ENCODE measurements around the gene MYADML2. TPM values are rescaled to one million over a fixed set of nuclear protein-coding genes. Genes with fewer than 3 reads are reported as not detected.
A peak's percentile ranks its signal among the peaks of the same experiment; 100 is the strongest.

MYADML2 gene
- total RNA-seq, 2 donors from 2014 or later = 0.50 TPM; not detected in 1

DNA sequence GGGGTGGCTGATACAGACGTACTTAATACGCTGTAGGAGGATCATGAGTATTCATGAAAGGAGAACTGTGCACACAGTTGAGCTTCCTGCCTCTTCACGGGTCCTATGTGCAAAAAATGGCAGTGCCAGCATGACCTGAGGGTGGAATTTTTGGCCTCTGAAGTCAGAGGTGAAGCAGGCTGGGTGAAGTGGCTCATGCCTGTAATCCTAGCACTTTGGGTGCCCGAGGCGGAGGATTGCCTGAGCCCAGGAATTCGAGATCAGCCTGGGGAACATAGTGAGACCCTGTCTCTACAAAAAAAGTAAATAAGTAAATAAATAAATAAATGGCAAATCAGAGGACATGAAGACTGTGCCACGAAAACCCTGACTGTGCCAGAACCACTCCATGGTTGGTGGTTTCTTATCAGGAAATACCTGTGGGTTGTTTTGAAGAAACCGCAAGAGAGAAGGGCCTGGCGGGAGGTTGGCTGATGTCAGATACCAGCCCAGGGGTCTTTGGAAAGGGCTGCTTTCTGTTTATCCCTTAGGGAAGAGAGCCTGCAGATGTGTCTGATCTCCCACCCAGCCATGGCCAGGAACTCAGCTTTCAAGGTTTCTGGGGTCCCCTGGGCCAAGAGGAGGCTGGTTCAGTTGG lies 33.8 kb upstream of the MYADML2 start:
- DNase-seq (no peak), ATAC-seq (no peak)
- intact Hi-C loops (cut with DNase I) = no loop called here

DNA sequence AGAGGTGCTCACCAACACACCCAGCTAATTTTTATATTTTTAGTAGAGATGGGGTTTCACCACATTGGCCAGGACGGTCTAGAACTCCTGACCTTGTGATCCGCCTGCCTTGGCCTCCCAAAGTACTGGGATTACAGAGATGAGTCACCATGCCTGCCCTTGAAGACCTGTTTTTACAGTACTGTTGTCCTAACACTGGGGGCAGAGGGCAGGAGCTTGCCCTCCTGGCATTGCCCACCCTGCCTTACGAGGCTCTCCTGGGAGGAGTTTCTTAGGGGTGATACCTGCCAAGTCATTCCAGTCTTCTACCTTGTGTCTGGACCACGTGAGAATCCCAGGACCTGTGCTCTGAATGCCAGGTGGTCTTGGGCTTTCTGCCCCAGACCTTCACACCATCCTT lies 33.1 kb upstream of the MYADML2 start:
- intact Hi-C loops (cut with DNase I) = no loop called here
- ATAC-seq (no peak), DNase-seq (no peak)

DNA sequence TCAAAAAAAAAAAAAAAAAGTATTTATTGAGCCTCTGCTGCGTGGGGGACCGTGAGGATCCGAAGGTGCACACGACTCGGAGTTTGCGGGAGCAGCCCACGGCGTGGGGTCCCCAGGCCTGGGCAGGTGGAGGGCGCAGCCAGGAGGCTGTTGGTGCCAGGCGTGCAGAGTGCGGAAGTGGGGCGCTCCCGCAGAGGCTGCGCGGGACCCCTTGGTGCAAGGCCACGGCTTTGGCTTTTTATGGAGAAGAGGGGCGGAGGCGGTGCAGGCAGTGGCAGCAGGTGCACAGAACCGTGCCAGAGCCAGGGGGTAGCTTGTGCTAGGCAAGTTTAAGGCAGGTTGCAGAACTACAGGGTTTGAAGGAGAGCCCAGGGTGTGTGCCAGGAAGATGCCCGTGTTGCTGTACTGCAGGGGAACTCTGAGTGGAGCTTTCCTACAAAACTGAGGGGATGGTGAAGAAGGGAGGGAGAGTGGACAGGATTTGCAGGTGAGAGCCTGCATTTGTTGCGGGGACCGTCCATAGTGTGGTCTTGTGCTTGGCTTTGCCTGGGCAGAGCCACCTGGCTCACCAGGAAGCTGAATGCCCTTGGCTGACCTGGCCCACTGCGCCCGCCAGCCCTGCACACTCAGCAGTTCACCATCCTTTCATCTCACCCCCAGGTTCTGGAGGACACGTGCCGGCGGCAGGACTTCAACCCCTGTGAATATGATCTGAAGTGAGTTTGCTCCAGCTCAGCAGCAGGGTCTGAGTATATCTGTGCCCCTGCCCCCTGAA lies 31.7 kb upstream of the MYADML2 start:
- ATAC-seq = no peak
- no peak for DNase-seq
- intact Hi-C loops (cut with DNase I) = no loop called here

DNA sequence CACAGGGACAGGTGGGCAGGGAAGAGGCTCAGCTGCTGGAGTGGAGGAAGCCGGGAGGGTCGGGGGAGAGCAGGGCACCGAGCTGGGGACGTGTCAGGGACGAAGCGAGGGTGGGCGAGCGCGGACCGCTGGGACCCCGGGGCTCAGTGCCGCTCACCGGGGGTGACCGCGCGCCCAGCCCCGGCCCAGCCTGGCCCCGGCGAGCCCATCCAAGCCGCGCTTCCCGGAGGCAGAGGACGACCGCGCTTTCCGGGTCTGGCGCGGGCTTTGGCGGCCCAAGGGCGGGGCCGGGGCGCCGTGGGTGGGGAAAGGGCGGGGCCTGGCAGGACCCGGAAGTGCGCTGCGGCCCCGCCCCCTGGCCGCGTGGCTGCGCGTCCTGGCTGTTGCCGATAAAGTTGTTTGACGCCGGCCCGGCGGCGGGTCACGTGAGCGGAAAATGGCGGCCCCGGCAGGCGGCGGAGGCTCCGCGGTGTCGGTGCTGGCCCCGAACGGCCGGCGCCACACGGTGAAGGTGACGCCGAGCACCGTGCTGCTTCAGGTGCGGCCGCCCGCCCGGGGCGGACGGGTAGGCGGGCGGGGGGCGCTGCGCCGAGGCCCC lies 30.3 kb upstream of the MYADML2 start, which contains the start of gene ASPSCR1:
Gene ASPSCR1, plus strand, starts transcription at position 419 of the 598 bp plus-strand sequence. Its CDS starts 18 bp downstream, at position 437.
- DNase-seq (peak; percentile 94), ATAC-seq (peak; percentile 99)
- intact Hi-C loops (cut with DNase I) = no loop called here

DNA sequence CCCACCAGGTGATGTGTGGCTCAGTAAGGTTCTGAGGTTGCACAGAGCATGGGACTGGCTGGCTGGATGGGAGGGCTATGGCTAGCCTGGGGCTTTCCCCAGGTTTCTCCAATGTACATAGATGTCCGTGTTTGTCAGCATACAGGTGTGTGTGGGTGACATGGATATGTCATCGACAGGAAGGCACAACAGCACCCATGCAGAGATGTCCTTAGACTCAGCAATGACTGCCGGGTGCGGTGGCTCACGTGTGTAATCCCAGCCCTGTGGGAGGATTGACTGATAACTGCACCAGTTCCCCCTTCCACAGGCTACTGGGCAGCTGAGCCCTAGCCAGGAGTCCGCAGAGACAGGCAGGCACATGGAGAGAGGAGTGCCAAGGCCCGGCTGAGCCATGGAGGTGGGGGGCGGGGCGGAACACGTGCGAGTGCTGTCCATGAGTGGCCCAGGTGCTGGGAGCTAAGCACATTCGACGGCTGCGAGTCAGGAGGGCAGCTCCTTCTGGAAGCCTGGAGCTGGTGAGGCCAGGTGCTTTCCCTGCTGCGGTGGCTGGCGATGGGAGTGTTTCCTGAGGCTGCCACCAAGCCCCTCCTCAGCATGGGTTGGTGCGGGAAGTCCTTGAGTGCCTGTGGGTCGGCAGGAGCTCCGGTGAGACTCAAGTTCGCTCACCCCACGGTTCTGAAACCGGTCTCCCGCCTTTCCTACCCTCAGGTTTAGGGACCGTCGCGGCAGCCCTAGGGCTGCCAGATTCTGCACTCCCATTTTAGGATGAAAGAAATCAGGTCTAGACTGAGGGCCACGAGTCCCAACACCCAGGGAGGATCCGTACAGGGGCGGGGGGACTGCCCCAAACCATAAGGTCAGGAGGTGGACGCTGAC lies 29.5 kb upstream of the MYADML2 start:
- ATAC-seq (peak in 1 of 2 donors; percentile 8), DNase-seq (no peak)
- intact Hi-C loops (cut with DNase I) = no loop called here

DNA sequence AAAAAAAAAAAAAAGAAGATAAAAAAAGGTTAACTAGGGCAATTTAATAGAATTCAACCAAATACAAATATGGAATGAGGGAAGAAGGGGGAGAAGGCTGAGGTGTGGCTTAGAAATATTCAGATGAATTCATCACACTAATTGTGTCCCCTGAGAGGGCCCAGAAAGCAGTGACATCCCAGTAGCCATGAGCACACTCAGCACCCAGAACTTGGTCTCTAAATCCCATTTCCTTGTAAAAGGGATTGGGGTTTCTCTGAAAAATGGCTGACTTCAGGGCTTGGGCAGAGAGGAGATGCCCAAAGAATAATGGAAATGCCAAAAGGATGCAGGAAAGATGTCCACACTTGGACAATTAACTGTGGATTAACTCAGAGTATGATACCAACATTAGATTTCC lies 26.4 kb upstream of the MYADML2 start:
- ATAC-seq = no peak
- intact Hi-C loops (cut with DNase I) = no loop called here
- no peak for DNase-seq

DNA sequence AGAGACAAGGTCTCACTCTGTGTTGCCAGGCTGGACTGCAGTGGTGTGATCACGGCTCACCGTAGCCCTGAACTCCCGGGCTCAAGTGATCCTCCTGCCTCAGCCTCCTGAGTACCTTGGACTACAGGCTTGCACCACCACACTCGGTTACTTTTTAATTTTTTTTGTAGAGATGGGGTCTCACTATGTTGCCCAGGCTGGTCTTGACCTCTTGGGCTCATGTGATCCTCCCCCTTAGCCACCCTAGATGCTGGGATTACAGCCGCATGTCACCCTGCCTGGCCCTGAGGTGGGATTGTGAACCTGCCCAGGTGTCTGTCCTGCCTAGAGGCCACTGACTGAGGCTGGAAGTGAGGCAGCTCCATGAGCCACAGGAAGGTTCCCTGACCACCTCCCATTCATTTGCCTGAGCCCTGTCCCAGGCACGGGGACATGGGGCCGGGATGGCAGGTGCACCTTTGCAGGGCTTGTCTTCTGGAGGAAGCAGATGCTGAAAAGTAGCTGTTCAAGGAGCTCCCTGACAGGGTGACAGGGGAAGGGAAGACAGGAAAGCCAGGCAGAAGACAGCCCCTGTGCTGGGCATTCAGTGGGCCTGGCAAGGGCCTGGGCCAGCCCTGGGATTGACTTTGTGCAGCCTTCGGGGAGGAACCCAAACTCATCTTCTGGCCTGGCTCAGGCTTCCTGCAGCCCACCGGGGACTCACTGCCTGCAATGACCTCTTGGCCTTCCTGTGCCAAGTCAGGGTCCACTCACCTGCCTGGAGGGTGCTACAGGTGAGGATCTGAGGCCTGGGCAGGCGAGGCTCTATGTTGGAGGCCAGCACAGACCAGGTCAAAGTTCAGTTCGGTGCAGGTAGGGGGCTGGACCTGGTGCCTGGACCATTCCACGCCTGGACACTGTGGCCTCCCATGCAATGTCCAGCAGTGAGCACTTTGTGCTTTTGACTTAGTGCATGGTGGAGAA lies 22.1 kb upstream of the MYADML2 start:
- DNase-seq (no peak), ATAC-seq (no peak)
- intact Hi-C loops (cut with DNase I) = loop anchor here in 1 of 2 donors (10.0 kb wide), 1 partner anchor 186 kb away; no protein-coding TSS in a partner anchor

DNA sequence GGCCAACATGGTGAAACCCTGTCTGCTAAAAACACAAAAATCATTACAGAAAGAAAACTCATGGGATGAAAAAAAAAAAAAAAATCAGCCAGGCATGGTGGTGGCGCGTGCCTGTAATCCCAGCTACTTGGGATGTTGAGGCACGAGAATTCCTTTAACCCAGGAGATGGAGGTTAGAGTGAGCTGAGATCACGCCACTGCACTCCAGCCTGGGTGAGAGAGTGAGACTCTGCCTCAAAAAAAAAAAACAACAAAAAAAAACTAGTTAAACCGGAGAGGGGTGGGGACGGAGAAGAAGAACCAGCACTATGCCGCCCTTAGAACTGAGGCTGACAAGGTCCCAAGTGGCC lies 21.3 kb upstream of the MYADML2 start:
- no peak for DNase-seq
- ATAC-seq = no peak

DNA sequence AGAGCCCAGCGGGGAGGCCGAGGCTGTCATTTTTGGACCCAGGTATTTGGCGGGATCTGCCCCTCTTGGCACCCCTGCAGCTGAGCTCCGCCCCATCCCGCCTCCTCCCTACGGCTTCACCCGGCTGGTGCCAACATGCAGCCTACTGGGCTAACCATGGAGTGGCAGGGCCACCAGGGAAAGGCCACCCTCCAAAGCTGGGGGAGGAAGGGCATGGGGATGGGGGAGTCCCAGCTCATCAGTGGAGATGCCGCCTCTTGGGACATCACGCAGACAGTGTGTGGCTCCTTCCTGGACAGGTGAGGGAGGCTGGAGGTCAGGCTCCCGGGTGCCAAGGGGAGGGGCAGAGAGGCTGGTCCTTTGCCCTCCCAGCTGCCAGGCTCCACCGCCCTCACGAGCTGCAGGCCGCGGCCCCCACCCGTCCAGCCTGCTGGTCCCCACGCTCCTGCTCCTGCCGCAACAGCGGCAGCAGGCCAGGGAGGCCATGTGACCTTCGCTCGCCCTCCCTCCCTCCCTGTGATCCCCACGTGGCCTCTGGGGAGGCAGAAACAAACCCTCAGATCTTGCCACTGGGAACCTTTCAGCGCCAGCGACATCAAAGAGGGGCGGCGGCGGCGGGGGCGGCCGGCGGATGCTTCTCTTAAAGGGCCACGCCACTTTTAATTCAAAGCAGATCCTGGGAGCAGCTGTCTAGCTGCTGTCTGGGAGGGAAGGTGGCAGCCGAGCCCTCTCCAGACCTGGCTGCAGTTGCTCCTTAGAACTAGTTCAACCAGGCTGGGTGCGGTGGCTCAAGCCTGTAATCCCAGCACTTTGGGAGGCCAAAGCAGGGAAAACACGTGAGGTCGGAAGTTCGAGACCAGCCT lies 20.7 kb upstream of the MYADML2 start:
- peak; percentile 77 for DNase-seq
- peak; percentile 83 to 85 for ATAC-seq
- intact Hi-C loops (cut with DNase I) = loop anchor here in 1 of 2 donors (10.0 kb wide), 1 partner anchor 187 kb away; no protein-coding TSS in a partner anchor

More for the DNA sequence above, 21.3 kb upstream of the MYADML2 start:
- intact Hi-C loops (cut with DNase I) = loop anchor here in 1 of 2 donors (10.0 kb wide), 1 partner anchor 186 kb away; no protein-coding TSS in a partner anchor

DNA sequence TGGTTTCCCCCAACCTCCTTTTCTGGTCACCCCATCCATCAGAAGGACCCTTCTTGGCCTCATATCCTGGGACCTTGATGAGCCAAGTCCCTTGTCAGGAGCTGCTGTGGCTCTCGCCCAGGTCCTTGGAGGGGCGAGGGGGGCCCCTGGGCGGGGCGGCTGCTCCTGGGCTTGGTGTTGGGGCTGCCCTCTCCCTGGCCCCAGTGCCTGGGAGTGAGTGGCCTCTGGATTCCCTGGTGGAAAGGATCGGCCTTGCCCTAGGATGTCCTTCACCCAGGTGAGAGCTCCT lies 20.2 kb upstream of the MYADML2 start:
- ATAC-seq = peak in 1 of 2 donors; percentile 12
- DNase-seq = no peak
- intact Hi-C loops (cut with DNase I) = loop anchor here in 1 of 2 donors (10.0 kb wide), 1 partner anchor 188 kb away; no protein-coding TSS in a partner anchor

DNA sequence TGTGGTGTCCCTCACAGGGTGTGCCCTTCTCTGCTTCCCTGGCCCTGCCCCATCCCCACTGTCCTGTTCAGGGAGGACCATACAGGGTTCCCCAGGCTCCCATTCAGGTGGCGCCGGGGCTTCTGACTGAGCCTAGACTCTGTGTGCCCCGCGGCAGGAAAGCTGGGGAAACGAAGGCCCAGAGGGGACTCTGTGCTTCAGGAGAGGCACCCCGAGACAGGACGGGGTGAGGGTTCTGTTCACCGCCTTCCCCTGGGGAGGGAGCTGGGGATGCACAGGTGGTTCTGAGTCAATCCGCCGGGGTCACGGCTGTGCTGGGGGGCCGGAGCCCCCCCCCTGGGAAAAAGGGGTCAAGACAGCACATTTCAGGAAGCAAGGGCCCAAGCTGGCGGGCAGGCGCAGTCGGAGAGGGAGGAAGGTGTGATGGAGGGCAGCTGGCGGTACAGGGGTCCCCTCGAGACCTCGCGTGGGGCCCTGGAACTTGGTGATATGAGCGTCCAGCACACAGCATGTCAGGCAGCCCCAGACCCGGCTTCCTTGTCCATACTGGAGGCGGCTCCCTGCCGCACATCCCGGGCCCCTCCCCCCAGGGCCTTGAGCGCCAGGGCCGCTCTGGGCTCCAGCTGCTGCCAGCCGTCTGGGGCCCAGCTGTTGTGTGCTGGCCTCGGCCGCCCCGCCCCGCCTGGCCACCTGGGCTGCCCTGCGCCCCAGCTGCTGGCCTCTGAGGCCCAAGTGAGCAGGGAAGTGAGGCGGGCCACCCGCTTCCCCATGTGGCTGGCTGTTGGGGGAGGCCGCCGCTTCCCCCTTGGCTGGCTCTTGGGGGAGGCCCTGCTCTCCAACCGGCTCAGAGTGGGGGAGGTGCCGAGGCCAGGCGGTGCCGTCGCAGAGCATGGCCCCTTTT lies 19.6 kb upstream of the MYADML2 start:
- intact Hi-C loops (cut with DNase I) = loop anchor here in 1 of 2 donors (10.0 kb wide), 1 partner anchor 188 kb away; no protein-coding TSS in a partner anchor
- peak; percentile 67 to 86 for ATAC-seq
- peak; percentile 65 for DNase-seq

DNA sequence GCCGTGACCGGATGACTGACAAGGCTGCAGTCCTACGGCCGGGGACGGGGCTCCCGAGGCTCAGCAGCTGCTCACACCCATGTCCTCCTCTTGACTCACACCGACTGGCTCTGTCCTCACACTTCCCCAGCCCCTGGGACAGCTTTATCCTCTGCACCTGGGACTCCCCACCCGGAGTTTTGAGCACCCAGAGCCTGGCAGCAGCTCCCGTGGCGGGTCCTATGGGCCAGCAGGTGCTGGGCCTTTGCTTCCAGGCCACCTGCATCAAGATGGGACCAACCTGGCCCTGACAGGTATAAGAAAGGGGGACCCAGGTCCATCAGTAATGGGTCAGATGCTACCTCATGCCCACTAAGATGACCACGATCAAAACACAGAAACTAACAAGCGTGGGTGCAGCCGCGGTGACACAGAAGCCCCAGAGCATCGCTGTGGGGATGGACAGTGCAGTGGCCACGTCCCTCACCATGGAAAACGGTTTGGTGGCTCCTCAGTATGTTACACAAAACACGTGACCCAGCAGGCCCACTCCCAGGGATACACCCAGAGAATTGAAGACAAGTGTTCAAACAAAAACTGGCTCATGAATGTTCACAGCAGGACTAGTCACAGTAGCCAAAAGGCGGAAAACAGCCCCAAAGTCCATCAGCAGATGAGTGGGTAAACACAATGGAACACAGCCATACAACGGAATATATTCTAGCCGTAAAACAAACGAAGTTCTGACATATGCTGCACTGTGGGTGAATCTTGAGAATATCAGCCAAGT lies 17.2 kb upstream of the MYADML2 start:
- intact Hi-C loops (cut with DNase I) = loop anchor here in 1 of 2 donors (5.0 to 10.0 kb wide), 2 partner anchors 58 to 191 kb away; partner anchors contain the start of genes CENPX and LRRC45
- ATAC-seq (no peak), DNase-seq (no peak)

DNA sequence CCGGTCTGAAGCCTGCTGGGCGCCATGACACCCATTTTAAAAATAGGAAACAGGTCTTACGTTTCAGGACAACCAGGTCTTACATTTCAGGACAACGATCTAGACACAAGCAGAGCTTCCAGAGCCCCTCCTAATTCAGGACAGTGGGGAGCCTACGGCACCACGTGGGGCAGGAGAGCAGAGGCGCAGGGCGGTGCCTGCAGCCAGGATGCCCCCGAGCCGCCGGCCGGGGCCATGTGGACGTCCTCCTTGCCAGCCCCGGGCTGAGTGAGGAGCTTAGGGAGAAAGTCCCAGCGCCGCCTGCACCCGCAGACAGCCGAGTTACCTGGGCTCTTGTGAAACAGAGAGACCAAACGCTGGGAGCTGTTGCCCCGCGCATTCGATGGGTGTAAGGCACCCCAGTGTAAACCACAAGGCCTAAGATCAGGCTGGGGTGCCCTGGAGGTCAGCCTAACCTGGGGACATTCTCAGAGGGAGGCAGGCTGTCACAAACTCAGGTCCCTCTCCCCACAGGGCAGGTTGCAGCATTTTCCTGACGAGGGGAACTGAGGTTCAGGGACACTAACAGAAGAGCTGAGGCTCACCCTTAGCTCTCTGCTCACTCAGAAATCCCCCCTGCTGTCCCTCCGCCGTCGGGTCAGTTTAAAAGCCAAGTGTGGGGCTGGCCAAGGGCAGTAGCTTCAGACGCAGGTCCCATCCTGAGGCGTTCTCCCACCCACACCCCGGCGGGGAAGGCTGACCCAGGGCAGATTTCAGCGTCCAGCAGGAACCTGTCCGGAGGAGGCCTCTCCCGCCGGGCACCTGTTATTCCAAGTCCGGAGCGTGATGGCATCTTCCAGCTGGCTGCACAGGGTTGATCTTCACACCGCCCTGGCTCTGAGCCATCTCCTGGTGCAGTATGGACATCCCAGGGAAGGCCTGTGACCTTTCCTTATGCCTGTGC lies 15.7 kb upstream of the MYADML2 start:
- ATAC-seq (no peak), DNase-seq (no peak)
- intact Hi-C loops (cut with DNase I) = loop anchor here in 1 of 2 donors (5.0 to 10.0 kb wide), 2 partner anchors 60 to 192 kb away; partner anchors contain the start of genes CENPX and LRRC45
